Natural killer cell (primary cell): ENCODE results near the gene SH3RF2. TPM values are rescaled to one million over a fixed set of nuclear protein-coding genes. Genes with fewer than 3 reads are reported as not detected.

Experiments
- ATAC-seq, 3 donors: fragments of 150-1000 bp in 2 of 3; fragments of 200-7000 bp in 1 of 3; cut with Tn5 transposase; 1 replicate in 1 of 3; 2 replicates in 2 of 3; pipeline ENCODE4 v1.10.0; 2021; ENCODE audit warnings: mild to moderate bottlenecking in 2 of 3, moderate library complexity in 2 of 3
- DNase-seq, 2 donors: peaks; one replicate each; pipeline versions ENCODE4 v3.0.0 to v3.0.0-alpha.2; 2013 to 2021; ENCODE audit warnings: mixed read lengths in 1 of 2
- H3K27ac ChIP-seq: one replicate; pipeline ENCODE4 v1.5.1; 2013; ENCODE audit warnings: mild to moderate bottlenecking, low read length
- H3K27me3 ChIP-seq: one replicate; pipeline ENCODE4 v1.6.1; 2013; ENCODE audit warnings: low read length; ENCODE audit not compliant: control insufficient read depth, insufficient read depth
- H3K36me3 ChIP-seq: one replicate; pipeline ENCODE4 v1.6.1; 2013; ENCODE audit warnings: low read length; ENCODE audit not compliant: control insufficient read depth, insufficient read depth
- H3K4me1 ChIP-seq: one replicate; pipeline ENCODE4 v1.6.1; 2013; ENCODE audit warnings: low read length; ENCODE audit not compliant: control insufficient read depth, insufficient read depth
- H3K4me3 ChIP-seq: one replicate; pipeline ENCODE4 v1.5.1; 2013; ENCODE audit warnings: low read length
- H3K9me3 ChIP-seq: one replicate; pipeline ENCODE4 v1.6.1; 2013; ENCODE audit warnings: low read length; ENCODE audit not compliant: control insufficient read depth, insufficient read depth
- H3K27ac Mint-ChIP-seq, 2 donors: one replicate each; pipeline ENCODE4 v1.8.0; 2022; ENCODE audit warnings: mild to moderate bottlenecking in 2 of 2, mixed read lengths in 2 of 2, moderate library complexity in 1 of 2
- H3K27me3 Mint-ChIP-seq, 2 donors: one replicate each; pipeline ENCODE4 v1.8.0; 2022; ENCODE audit warnings: low read depth in 2 of 2, mixed read lengths in 2 of 2
- H3K36me3 Mint-ChIP-seq: one replicate; pipeline ENCODE4 v1.8.0; 2022; ENCODE audit warnings: mixed read lengths
- H3K4me1 Mint-ChIP-seq, 2 donors: one replicate each; pipeline ENCODE4 v1.8.0; 2022; ENCODE audit warnings: mixed read lengths in 2 of 2
- H3K4me3 Mint-ChIP-seq: one replicate; pipeline ENCODE4 v1.8.0; 2022; ENCODE audit warnings: mild to moderate bottlenecking, moderate library complexity, mixed read lengths
- H3K9me3 Mint-ChIP-seq, 2 donors: one replicate each; pipeline ENCODE4 v1.8.0; 2022; ENCODE audit warnings: mixed read lengths in 2 of 2
- CTCF ChIP-seq: fragments of 200-600 bp; IDR thresholded peaks from one replicate; pipeline ENCODE4 v1.8.0; 2022; ENCODE audit warnings: antibody characterized with exemption
- WGBS: methylation state at CpG from one replicate; pipeline ENCODE4 v1.1.7; 2013; ENCODE audit warnings: missing lambda C conversion rate; ENCODE audit not compliant: insufficient coverage; 5-methylcytosine and 5-hydroxymethylcytosine counted together
- intact Hi-C: fragments of 100-400 bp; cut with micrococcal nuclease; formaldehyde crosslinking; loops from one replicate; pipeline ENCODE4 v1.14.2; 2022
- total RNA-seq, 4 donors: library from RNA; stranded (reverse); fragments of 120-200 nt in 1 of 4; gene quantifications; one replicate each; pipeline versions ENCODE4 v1.2.3 to v1.2.4, GENCODE V29; 2013 to 2022

The SH3RF2 gene
- total RNA-seq, 3 donors from 2014 or later (not counting 1 experiment from before 2014, with no cell fraction given), result 0.28 to 0.35 TPM; not detected in 1

DNA sequence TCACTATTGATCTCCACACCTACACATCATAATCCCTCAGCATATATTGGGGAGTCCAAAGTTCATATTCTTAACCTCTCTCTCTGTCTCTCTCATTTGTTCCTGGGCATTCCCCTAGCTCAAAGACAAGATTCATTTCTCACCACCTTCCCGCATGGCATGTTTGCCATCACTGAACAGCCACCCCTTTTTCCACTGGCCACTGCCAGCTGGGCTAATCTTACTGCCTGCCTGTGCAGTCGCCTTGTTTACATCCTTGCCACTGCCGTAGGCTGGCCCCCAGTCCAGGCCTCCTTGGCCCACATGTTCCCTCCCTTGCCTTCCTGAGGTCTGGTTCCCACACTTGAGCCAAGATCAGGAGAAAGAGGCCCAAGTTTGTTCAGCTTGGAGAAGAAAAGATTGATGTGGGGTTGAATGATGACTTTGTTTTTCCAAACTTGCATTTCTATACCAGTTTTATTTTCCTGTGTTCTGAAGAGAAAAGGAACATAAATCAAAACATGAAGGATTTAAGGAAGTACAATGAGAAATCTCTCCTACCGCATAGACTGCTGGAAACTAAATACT lies 88.8 kb downstream of the SH3RF2 start:
- H3K9me3 Mint-ChIP-seq, result no peaks in the 10 kb centered on the region
- no peak overlapping the region for H3K4me3 Mint-ChIP-seq
- H3K27me3 Mint-ChIP-seq, result peaks cover 0 to 13% of the 10 kb centered on the region in 2 donors
- no peak for ATAC-seq
- H3K4me1 Mint-ChIP-seq, result no peaks in the 10 kb centered on the region
- H3K27ac Mint-ChIP-seq, result no peak overlapping the region
- H3K9me3 ChIP-seq, result no peaks in the 10 kb centered on the region
- intact Hi-C loops, result no loop called here
- no peaks in the 10 kb centered on the region for H3K36me3 Mint-ChIP-seq
- no peak overlapping the region for H3K4me3 ChIP-seq
- 66% methylated on average over 4 of the region's 4 CpGs for WGBS
- no peak for TF ChIP-seq CTCF
- no peak overlapping the region for H3K27ac ChIP-seq
- no peaks in the 10 kb centered on the region for H3K36me3 ChIP-seq
- no peaks in the 10 kb centered on the region for H3K27me3 ChIP-seq
- DNase-seq, result no peak
- no peaks in the 10 kb centered on the region for H3K4me1 ChIP-seq

DNA sequence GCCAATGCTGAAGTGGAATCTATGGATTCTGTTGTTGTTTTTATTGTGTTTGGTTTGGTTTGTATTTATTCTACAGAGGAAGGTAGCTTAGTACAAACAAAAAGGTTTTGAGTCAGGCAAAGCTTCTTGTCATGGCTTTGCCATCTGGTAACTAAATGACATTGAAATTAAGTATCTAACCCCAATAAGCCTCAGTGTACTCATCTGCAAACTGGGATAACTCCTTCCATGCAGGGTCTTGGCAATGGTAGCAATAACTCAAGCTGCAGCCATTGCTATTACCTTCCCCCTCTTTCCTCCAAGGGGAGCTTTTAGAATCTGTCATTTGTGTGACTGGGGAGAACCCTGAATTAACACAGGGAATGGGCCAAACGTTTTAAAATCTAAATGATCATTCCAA lies 89.3 kb downstream of the SH3RF2 start:
- H3K4me1 Mint-ChIP-seq, result no peaks in the 10 kb centered on the region
- H3K27me3 Mint-ChIP-seq, result peaks cover 0 to 13% of the 10 kb centered on the region in 2 donors
- Histone ChIP-seq H3K4me1 (no peaks in the 10 kb centered on the region), H3K4me3 (no peak overlapping the region), H3K27ac (no peak overlapping the region), H3K9me3 (no peaks in the 10 kb centered on the region), H3K36me3 (no peaks in the 10 kb centered on the region), H3K27me3 (no peaks in the 10 kb centered on the region)
- no peak for TF ChIP-seq CTCF
- H3K27ac Mint-ChIP-seq, result no peak overlapping the region
- no peak overlapping the region for H3K4me3 Mint-ChIP-seq
- H3K36me3 Mint-ChIP-seq, result no peaks in the 10 kb centered on the region
- no peak for DNase-seq
- WGBS, result no CpG with 5 or more reads among the region's 1 CpG
- H3K9me3 Mint-ChIP-seq, result no peaks in the 10 kb centered on the region
- no peak for ATAC-seq
- intact Hi-C loops, result no loop called here

- H3K4me3 Mint-ChIP-seq, result no peak overlapping the region
- intact Hi-C loops, result no loop called here
- H3K9me3 Mint-ChIP-seq, result no peaks in the 10 kb centered on the region
- Histone ChIP-seq H3K9me3 (no peaks in the 10 kb centered on the region), H3K4me3 (no peak overlapping the region), H3K27me3 (no peaks in the 10 kb centered on the region), H3K27ac (no peak overlapping the region), H3K36me3 (no peaks in the 10 kb centered on the region), H3K4me1 (no peaks in the 10 kb centered on the region)
- DNase-seq, result no peak
- 88% methylated on average over 6 of the region's 8 CpGs for WGBS
- H3K36me3 Mint-ChIP-seq, result no peaks in the 10 kb centered on the region
- TF ChIP-seq CTCF, result no peak
- peaks cover 0 to 13% of the 10 kb centered on the region in 2 donors for H3K27me3 Mint-ChIP-seq
- H3K4me1 Mint-ChIP-seq, result no peaks in the 10 kb centered on the region
- no peak overlapping the region for H3K27ac Mint-ChIP-seq
- no peak for ATAC-seq
These were observed 90.1 kb downstream of the SH3RF2 start for GRCh38 chr5:146026307-146027010.
